SK-N-SH treated with all-trans-retinoic acid at 6 μM for 48 hours (cell line): ENCODE measurements around the gene CFAP210.

Experiments
- ATAC-seq: fragments of 200-7000 bp; cut with Tn5 transposase; 3 replicates; pipeline ENCODE4 v1.9.1; 2020; ENCODE audit warnings: mild to moderate bottlenecking, moderate library complexity
- ARNTL ChIP-seq: fragments of 450-650 bp; formaldehyde crosslinking; IDR thresholded peaks from 2 replicates; pipeline ENCODE4 v1.5.0; 2020; ENCODE audit warnings: low read depth, mild to moderate bottlenecking, moderate library complexity, borderline replicate concordance
- BACH2 ChIP-seq: fragments of 250-450 bp; sonication (Bioruptor Pico); IDR thresholded peaks from 2 replicates; pipeline ENCODE4 v1.9.0; 2021; ENCODE audit warnings: mild to moderate bottlenecking, borderline replicate concordance
- CREB5 ChIP-seq: fragments of 250-450 bp; sonication (Bioruptor Pico); IDR thresholded peaks from 2 replicates; pipeline ENCODE4 v1.5.1; 2020; ENCODE audit warnings: low read depth, mild to moderate bottlenecking, moderate library complexity
- CSDC2 ChIP-seq: fragments of 250-450 bp; sonication (Bioruptor Pico); IDR thresholded peaks from 2 replicates; pipeline ENCODE4 v1.5.0; 2020; ENCODE audit warnings: mild to moderate bottlenecking, moderate library complexity
- CSRNP3 ChIP-seq: fragments of 250-450 bp; sonication (Bioruptor Pico); IDR thresholded peaks from 2 replicates; pipeline ENCODE4 v1.5.1; 2021; ENCODE audit warnings: mild to moderate bottlenecking, moderate library complexity
- ESRRG ChIP-seq: fragments of 250-450 bp; sonication (Bioruptor Pico); IDR thresholded peaks from 2 replicates; pipeline ENCODE4 v1.6.1; 2021; ENCODE audit warnings: mild to moderate bottlenecking
- GLIS3 ChIP-seq: fragments of 250-450 bp; sonication (Bioruptor Pico); IDR thresholded peaks from 2 replicates; pipeline ENCODE4 v1.5.0; 2020; ENCODE audit warnings: mild to moderate bottlenecking, moderate library complexity
- ISL1 ChIP-seq: fragments of 250-450 bp; sonication (Bioruptor Pico); IDR thresholded peaks from 2 replicates; pipeline ENCODE4 v2.1.2; 2022; ENCODE audit warnings: mild to moderate bottlenecking, moderate library complexity
- PATZ1 ChIP-seq: fragments of 250-450 bp; sonication (Bioruptor Pico); IDR thresholded peaks from 2 replicates; pipeline ENCODE4 v1.8.0; 2020; ENCODE audit warnings: mild to moderate bottlenecking, moderate library complexity, borderline replicate concordance
- POU6F1 ChIP-seq: fragments of 250-450 bp; sonication (Bioruptor Pico); IDR thresholded peaks from 2 replicates; pipeline ENCODE4 v1.8.0; 2021; ENCODE audit warnings: low read depth, mild to moderate bottlenecking, moderate library complexity, borderline replicate concordance
- PPARA ChIP-seq: fragments of 250-450 bp; sonication (Bioruptor Pico); IDR thresholded peaks from 2 replicates; pipeline ENCODE4 v1.5.0; 2020; ENCODE audit warnings: mild to moderate bottlenecking, borderline replicate concordance
- RARB ChIP-seq: fragments of 250-450 bp; sonication (Bioruptor Pico); IDR thresholded peaks from 2 replicates; pipeline ENCODE4 v1.8.0; 2021; ENCODE audit warnings: mild to moderate bottlenecking, moderate library complexity
- SNAI2 ChIP-seq: fragments of 250-450 bp; sonication (Bioruptor Pico); IDR thresholded peaks from 2 replicates; pipeline ENCODE4 v1.5.0; 2020; ENCODE audit warnings: mild to moderate bottlenecking, moderate library complexity
- TCF4 ChIP-seq: fragments of 250-450 bp; sonication (Bioruptor Pico); IDR thresholded peaks from 2 replicates; pipeline ENCODE4 v1.8.0; 2021; ENCODE audit warnings: mild to moderate bottlenecking, moderate library complexity, borderline replicate concordance
- TOX ChIP-seq: fragments of 250-450 bp; sonication (Bioruptor Pico); IDR thresholded peaks from 2 replicates; pipeline ENCODE4 v1.8.0; 2021; ENCODE audit warnings: mild to moderate bottlenecking, moderate library complexity, borderline replicate concordance
- TSHZ2 ChIP-seq: fragments of 250-450 bp; sonication (Bioruptor Pico); IDR thresholded peaks from 2 replicates; pipeline ENCODE4 v1.5.0; 2020; ENCODE audit warnings: mild to moderate bottlenecking, moderate library complexity
- ZFP3 ChIP-seq: fragments of 250-450 bp; sonication (Bioruptor Pico); IDR thresholded peaks from 2 replicates; pipeline ENCODE4 v1.5.0; 2020; ENCODE audit warnings: mild to moderate bottlenecking, moderate library complexity
- ZFP30 ChIP-seq: fragments of 450-650 bp; formaldehyde crosslinking; IDR thresholded peaks from 2 replicates; pipeline ENCODE4 v1.5.0; 2022; ENCODE audit warnings: mild to moderate bottlenecking, moderate library complexity
- ZNF565 ChIP-seq: fragments of 450-650 bp; formaldehyde crosslinking; conservative IDR thresholded peaks from 2 replicates; pipeline ENCODE4 v1.5.0; 2020; ENCODE audit warnings: low read depth, mild to moderate bottlenecking, moderate library complexity
- ZNF70 ChIP-seq: fragments of 450-650 bp; formaldehyde crosslinking; IDR thresholded peaks from 2 replicates; pipeline ENCODE4 v1.5.0; 2020; ENCODE audit warnings: mild to moderate bottlenecking, moderate library complexity
- ZNF8 ChIP-seq: fragments of 450-650 bp; formaldehyde crosslinking; IDR thresholded peaks from 2 replicates; pipeline ENCODE4 v1.5.0; 2020; ENCODE audit warnings: mild to moderate bottlenecking, moderate library complexity

Gene CFAP210

GRCh38 chr2:169637620-169638019, 56.6 kb downstream of the CFAP210 start:
- no peak for TF ChIP-seq ZNF8 (CRISPR knock-in tag)
- no peak for TF ChIP-seq PATZ1 (CRISPR knock-in tag)
- TF ChIP-seq CREB5, result no peak
- TF ChIP-seq ESRRG (CRISPR knock-in tag), result no peak
- TF ChIP-seq GLIS3 (CRISPR knock-in tag), result no peak
- TF ChIP-seq ZFP30, result no peak
- no peak for TF ChIP-seq BACH2
- TF ChIP-seq SNAI2 (CRISPR knock-in tag), result no peak
- ATAC-seq, result no peak

- TF ChIP-seq ZFP30 (no peak), POU6F1 (CRISPR knock-in tag) (no peak), PPARA (CRISPR knock-in tag) (no peak), BACH2 (no peak), TOX (no peak), ARNTL (CRISPR knock-in tag) (no peak), CSDC2 (CRISPR knock-in tag) (no peak), RARB (CRISPR knock-in tag) (no peak), TSHZ2 (no peak)
- no peak for ATAC-seq
These were observed 57.6 kb downstream of the CFAP210 start for GRCh38 chr2:169636440-169637097.

- no peak for TF ChIP-seq TCF4 (CRISPR knock-in tag)
- no peak for TF ChIP-seq CSRNP3 (CRISPR knock-in tag)
- no peak for TF ChIP-seq ZNF565 (CRISPR knock-in tag)
- no peak for TF ChIP-seq BACH2
- TF ChIP-seq ISL1 (CRISPR knock-in tag), result no peak
- TF ChIP-seq ZNF70 (CRISPR knock-in tag), result no peak
- no peak for TF ChIP-seq GLIS3 (CRISPR knock-in tag)
- no peak for TF ChIP-seq PPARA (CRISPR knock-in tag)
- no peak for TF ChIP-seq POU6F1 (CRISPR knock-in tag)
- no peak for TF ChIP-seq ZFP3 (CRISPR knock-in tag)
- no peak for ATAC-seq
These were observed 68.4 kb downstream of the CFAP210 start for GRCh38 chr2:169625781-169626180.
